ENCODE results near the gene CRIM1. TPM values are rescaled to one million over a fixed set of nuclear protein-coding genes. Genes with fewer than 3 reads are reported as not detected.

Gene CRIM1
- total RNA-seq, 4 donors from 2014 or later, result 16.4 to 107 (median 29.9) TPM

DNA sequence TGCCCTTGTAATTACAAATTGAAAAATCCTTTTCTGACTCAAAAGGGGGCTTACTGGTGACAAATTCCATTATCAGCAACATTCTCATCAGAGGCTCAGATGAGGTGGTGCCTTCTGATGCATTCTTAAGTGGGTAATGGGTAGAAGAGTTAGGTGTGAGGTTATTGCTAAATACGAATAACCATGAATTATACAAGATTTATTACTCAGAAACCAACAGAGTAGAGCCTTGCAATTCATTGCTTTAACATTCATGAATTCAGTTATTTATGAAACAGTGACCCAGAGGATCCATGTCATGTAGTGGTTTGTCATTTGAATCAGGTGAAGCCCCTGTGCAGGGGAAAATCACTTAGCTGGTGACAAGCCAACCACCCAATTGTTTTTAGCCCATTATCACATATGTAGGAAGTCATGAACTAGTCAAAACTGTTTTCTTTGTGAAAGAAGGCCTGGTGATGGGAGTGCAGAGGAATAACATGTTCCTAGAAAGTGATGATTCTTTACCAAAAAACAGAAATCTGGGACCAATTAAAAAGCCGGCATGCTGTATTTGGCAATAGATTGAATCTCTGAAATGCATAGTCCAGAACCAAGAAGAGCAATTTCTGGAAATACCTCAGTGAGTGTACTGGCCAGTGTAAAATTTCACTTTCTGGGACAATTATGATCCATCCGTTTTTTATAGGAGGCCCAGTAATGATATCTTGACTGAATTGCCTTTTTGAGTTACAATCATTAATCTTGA is 70.2 kb downstream of the CRIM1 start:
- Histone ChIP-seq H3K4me1 (peaks cover 0 to 38% (median 6%) of the 10 kb centered on the region in 3 donors), H3K27me3 (no peaks in the 10 kb centered on the region), H3K4me3 (no peak overlapping the region), H3K9me3 (no peaks in the 10 kb centered on the region), H3K27ac (no peak overlapping the region), H3K36me3 (no peaks in the 10 kb centered on the region)
- intact Hi-C loops (cut with DNase I), result no loop called here
- TF ChIP-seq, protein P1, sequence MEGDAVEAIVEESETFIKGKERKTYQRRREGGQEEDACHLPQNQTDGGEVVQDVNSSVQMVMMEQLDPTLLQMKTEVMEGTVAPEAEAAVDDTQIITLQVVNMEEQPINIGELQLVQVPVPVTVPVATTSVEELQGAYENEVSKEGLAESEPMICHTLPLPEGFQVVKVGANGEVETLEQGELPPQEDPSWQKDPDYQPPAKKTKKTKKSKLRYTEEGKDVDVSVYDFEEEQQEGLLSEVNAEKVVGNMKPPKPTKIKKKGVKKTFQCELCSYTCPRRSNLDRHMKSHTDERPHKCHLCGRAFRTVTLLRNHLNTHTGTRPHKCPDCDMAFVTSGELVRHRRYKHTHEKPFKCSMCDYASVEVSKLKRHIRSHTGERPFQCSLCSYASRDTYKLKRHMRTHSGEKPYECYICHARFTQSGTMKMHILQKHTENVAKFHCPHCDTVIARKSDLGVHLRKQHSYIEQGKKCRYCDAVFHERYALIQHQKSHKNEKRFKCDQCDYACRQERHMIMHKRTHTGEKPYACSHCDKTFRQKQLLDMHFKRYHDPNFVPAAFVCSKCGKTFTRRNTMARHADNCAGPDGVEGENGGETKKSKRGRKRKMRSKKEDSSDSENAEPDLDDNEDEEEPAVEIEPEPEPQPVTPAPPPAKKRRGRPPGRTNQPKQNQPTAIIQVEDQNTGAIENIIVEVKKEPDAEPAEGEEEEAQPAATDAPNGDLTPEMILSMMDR (IDR thresholded peaks at IDR 0.05), result no peak
- TF ChIP-seq POLR2A (IDR thresholded peaks at IDR 0.05), result no peak
- no peak for DNase-seq
- 81 to 87% methylated on average over 3 of the region's 3 CpGs for WGBS, 2 donors

DNA sequence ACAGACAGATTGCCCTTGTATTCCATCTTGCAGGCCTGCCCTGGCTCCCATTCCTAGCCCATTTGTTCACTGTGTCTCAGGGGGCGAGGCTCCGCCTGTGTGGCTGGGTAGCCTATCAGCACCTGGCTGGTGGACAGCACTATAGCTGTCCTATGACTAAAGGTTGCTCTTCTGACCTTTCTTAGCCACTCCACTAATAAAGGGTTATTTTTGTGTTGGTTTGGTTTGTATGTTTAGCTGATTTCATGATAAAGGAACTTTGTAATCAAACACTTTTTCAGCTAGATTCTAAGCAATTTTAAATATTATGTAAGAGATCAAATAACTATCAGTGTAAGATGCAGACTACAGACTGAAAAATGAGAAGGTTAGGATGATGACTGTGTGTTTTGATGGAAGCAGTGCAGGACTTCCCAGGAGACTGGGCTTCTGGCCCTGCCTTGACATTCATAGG is 72.2 kb downstream of the CRIM1 start:
- H3K27ac ChIP-seq, result peak overlapping the region in 2 of 4 donors; percentile 5 to 40
- no peak for TF ChIP-seq POLR2A (IDR thresholded peaks at IDR 0.05)
- TF ChIP-seq, protein P1 (IDR thresholded peaks at IDR 0.05), result no peak
- 94 to 100% methylated on average over 2 of the region's 2 CpGs for WGBS, 2 donors
- H3K4me1 ChIP-seq, result peaks cover under 1 to 46% (median 16%) of the 10 kb centered on the region in 3 donors
- no peak overlapping the region for H3K4me3 ChIP-seq
- DNase-seq, result no peak
- intact Hi-C loops (cut with DNase I), result no loop called here
- no peaks in the 10 kb centered on the region for H3K9me3 ChIP-seq
- H3K36me3 ChIP-seq, result no peaks in the 10 kb centered on the region
- no peaks in the 10 kb centered on the region for H3K27me3 ChIP-seq

DNA sequence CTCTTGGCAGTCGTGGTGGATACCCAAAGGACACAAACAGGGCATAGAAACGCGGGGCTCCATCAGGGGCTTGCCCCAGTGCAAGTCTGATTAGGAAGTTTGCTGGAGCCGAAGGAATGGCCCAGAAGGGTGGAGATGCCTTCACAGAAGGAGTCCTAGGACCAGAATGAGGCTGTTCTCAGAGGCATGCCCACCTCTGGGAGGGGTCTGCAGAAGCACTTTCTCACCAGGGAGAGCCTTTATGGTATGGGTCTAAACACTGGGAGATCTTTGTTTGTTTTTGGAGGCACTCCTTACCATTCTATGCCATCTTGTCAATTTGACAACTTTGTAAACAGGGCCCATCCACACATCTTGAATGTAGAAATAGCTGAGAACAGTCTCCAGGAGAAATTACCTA is 75.0 kb downstream of the CRIM1 start:
- intact Hi-C loops (cut with DNase I), result no loop called here
- no peak for DNase-seq
- H3K4me3 ChIP-seq, result no peak overlapping the region

DNA sequence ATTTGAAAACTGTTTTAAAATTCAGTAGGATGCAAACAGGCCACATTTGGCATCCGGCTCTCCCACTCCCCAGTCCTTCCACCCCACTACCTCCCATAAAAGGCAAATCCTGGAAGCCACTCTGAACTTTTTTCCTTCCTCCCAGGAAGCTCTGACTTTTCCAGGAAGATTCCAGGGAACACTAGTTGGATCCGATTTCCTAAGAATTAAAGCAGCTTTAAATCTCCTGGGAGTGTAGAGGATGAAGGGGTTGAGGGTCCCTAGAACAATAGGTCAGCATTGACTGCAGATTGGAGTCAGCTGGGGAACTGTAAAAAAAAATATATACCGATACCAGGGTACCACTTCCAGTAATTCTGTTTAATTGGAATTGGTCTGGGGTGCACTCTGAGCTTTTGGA is 76.9 kb downstream of the CRIM1 start:
- Histone ChIP-seq H3K9me3 (no peaks in the 10 kb centered on the region), H3K27me3 (no peaks in the 10 kb centered on the region), H3K36me3 (no peaks in the 10 kb centered on the region), H3K4me1 (peaks cover 6 to 75% (median 31%) of the 10 kb centered on the region in 3 donors), H3K27ac (peak overlapping the region in 3 of 4 donors; percentile 65 to 78 (median 70)), H3K4me3 (no peak overlapping the region)
- intact Hi-C loops (cut with DNase I), result no loop called here
- TF ChIP-seq, protein P1 (IDR thresholded peaks at IDR 0.05), result no peak
- no peak for TF ChIP-seq POLR2A (IDR thresholded peaks at IDR 0.05)
- WGBS, 2 donors, result 70 to 75% methylated on average over 3 of the region's 3 CpGs
- DNase-seq, result no peak

More for the DNA sequence above, 75.0 kb downstream of the CRIM1 start:
- H3K36me3 ChIP-seq, result no peaks in the 10 kb centered on the region
- peaks cover 6 to 74% (median 31%) of the 10 kb centered on the region in 3 donors for H3K4me1 ChIP-seq
- no peaks in the 10 kb centered on the region for H3K27me3 ChIP-seq
- WGBS, 2 donors, result 74% methylated on average over 4 of the region's 4 CpGs; no CpG with 5 or more reads in 1 of the 2 donors
- no peaks in the 10 kb centered on the region for H3K9me3 ChIP-seq
- TF ChIP-seq, protein P1 (IDR thresholded peaks at IDR 0.05), result no peak
- TF ChIP-seq POLR2A (IDR thresholded peaks at IDR 0.05), result no peak
- H3K27ac ChIP-seq, result peak overlapping the region in 3 of 4 donors; percentile 45 to 65 (median 56)
